Panc1 (cell line): ENCODE data around the gene SPTY2D1. TPM values are rescaled to one million over a fixed set of nuclear protein-coding genes. Genes with fewer than 3 reads are reported as not detected.

Source experiments
- ATAC-seq: fragments of 200-7000 bp; cut with Tn5 transposase; 2 replicates; pipeline ENCODE4 v1.9.1; 2020; ENCODE audit warnings: mild to moderate bottlenecking, moderate library complexity
- BruUV-seq: library from RNA; stranded (reverse); fragments of 400-500 nt; replicated peaks from 2 replicates; lab custom pipeline; 2021; lab: Mats Ljungman, UMichigan
- CTCF ChIA-PET: fragments of 300-600 bp; sonication (Branson Sonifier 250); formaldehyde crosslinking; loops from one replicate; lab custom pipeline; 2022; ENCODE audit warnings: antibody characterized with exemption; lab: Charles Lee
- POLR2A ChIA-PET: fragments of 300-600 bp; sonication (Branson Sonifier 250); formaldehyde crosslinking; loops from one replicate; lab custom pipeline; 2022; ENCODE audit warnings: antibody characterized with exemption; lab: Charles Lee
- DNase-seq: peaks from one replicate; pipeline ENCODE4 v3.0.0-alpha.2; 2010; ENCODE audit warnings: low read depth, low spot score
- H3K27ac ChIP-seq: 2 replicates; pipeline ENCODE4 v1.5.1; 2011; ENCODE audit warnings: mild to moderate bottlenecking, low read length, inconsistent platforms
- H3K27me3 ChIP-seq: fragments of 200-500 bp; sonication (Bioruptor generic); 2 replicates; pipeline ENCODE4 v1.6.0; 2014; ENCODE audit warnings: low read length, inconsistent platforms; ENCODE audit not compliant: control insufficient read depth, insufficient read depth
- H3K36me3 ChIP-seq: fragments of 200-500 bp; sonication (Bioruptor generic); 2 replicates; pipeline ENCODE4 v1.5.1; 2014; ENCODE audit warnings: inconsistent platforms, mild to moderate bottlenecking, low read length, moderate library complexity; ENCODE audit not compliant: control insufficient read depth, insufficient read depth
- H3K4me1 ChIP-seq: 2 replicates; pipeline ENCODE4 v1.5.1; 2011; ENCODE audit warnings: inconsistent platforms, mild to moderate bottlenecking, low read length, moderate library complexity; ENCODE audit not compliant: control insufficient read depth, insufficient read depth
- H3K4me3 ChIP-seq, 2 experiments: 2 replicates each; pipeline ENCODE4 v1.5.1; 2011 to 2012; ENCODE audit warnings: low read depth in 2 of 2, low read length in 2 of 2, mild to moderate bottlenecking in 2 of 2, inconsistent platforms in 1 of 2, moderate library complexity in 1 of 2
- H3K9me3 ChIP-seq: fragments of 200-500 bp; sonication (Bioruptor generic); 2 replicates; pipeline ENCODE4 v1.5.1; 2014; ENCODE audit warnings: low read depth, mild to moderate bottlenecking, inconsistent platforms, low read length, moderate library complexity; ENCODE audit not compliant: control insufficient read depth, insufficient read depth
- CTCF ChIP-seq: fragments of 450-650 bp; IDR thresholded peaks from 2 replicates; pipeline ENCODE4 v1.5.1; 2017; ENCODE audit warnings: mild to moderate bottlenecking
- POLR2AphosphoS5 ChIP-seq: IDR thresholded peaks from 2 replicates; pipeline ENCODE4 v1.6.1; 2012; ENCODE audit warnings: mild to moderate bottlenecking, low read depth, low read length, moderate library complexity
- SIN3A ChIP-seq: IDR thresholded peaks from 2 replicates; pipeline ENCODE4 v1.6.1; 2012; ENCODE audit warnings: low read depth, mild to moderate bottlenecking, low read length, moderate library complexity, borderline replicate concordance; ENCODE audit not compliant: insufficient read depth
- TCF7L2 ChIP-seq: IDR thresholded peaks from 2 replicates; pipeline ENCODE4 v1.6.1; 2011; ENCODE audit warnings: mild to moderate bottlenecking, low read depth, low read length, inconsistent platforms
- in situ Hi-C: cut with HindIII; loops from 2 replicates; pipeline ENCODE4 v1.10.0; 2016; ENCODE audit warnings: low sequenced_read_pairs, low pct_unique_long_range_greater_than_20kb
- intact Hi-C: fragments of 100-400 bp; cut with micrococcal nuclease; formaldehyde crosslinking; loops from one replicate; pipeline ENCODE4 v1.10.0; 2022; ENCODE audit not compliant: unreplicated experiment
- total RNA-seq: library from RNA; stranded (reverse); gene quantifications from one replicate; pipeline ENCODE4 v1.2.1, GENCODE V29; 2021; ENCODE audit not compliant: unreplicated experiment
- TF ChIP-seq, protein P1 (sequence below), 2 experiments: IDR thresholded peaks; 2 replicates each; pipeline ENCODE4 v1.6.1; 2011 to 2012; ENCODE audit warnings: low read depth in 2 of 2, control low read depth in 1 of 2, low read length in 1 of 2, mild to moderate bottlenecking in 1 of 2, moderate library complexity in 1 of 2; ENCODE audit not compliant: insufficient read depth in 1 of 2

SPTY2D1 gene
- total RNA-seq, 1 experiment from 2014 or later = 14.8 TPM

DNA sequence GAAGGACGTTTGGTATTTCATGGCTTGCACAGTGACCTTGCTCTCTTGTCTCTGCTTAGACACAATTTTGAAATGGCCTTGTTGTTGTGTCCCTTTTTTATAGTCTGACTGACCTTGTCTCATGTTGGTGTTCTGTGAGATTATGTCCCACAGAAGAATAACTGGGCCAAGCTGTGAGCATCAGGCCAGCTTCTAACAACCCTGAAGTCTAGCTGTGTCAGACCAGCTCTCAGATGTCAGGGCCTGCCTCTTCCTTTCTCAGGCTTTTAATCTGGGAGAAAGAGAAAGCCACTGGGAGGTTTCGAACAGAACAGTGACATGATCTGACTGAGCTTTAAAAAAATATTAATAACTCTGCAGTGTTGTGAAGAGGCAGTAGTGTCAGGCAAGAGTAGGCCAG, 43.6 kb downstream of the SPTY2D1 start:
- Histone ChIP-seq H3K27ac (peak overlapping the region; percentile 99), H3K4me1 (peaks cover 21% of the 10 kb centered on the region), H3K27me3 (no peaks in the 10 kb centered on the region), H3K4me3 (no peak overlapping the region), H3K9me3 (no peaks in the 10 kb centered on the region), H3K36me3 (peaks cover 4% of the 10 kb centered on the region; the same call in 1 of the 2 replicates)
- DNase-seq (no peak), ATAC-seq (no peak)
- intact Hi-C loops (no loop called here), in situ Hi-C loops (no loop called here)
- ChIA-PET CTCF (no interaction called here), POLR2A (interaction anchor here (0.6 kb wide), 1 partner anchor 41 kb away, joined by 6 read pairs; no protein-coding TSS in a partner anchor)
- no TSS peak for BruUV-seq
- no peak for TF ChIP-seq SIN3A
- TF ChIP-seq TCF7L2 = no peak
- TF ChIP-seq, protein P1, sequence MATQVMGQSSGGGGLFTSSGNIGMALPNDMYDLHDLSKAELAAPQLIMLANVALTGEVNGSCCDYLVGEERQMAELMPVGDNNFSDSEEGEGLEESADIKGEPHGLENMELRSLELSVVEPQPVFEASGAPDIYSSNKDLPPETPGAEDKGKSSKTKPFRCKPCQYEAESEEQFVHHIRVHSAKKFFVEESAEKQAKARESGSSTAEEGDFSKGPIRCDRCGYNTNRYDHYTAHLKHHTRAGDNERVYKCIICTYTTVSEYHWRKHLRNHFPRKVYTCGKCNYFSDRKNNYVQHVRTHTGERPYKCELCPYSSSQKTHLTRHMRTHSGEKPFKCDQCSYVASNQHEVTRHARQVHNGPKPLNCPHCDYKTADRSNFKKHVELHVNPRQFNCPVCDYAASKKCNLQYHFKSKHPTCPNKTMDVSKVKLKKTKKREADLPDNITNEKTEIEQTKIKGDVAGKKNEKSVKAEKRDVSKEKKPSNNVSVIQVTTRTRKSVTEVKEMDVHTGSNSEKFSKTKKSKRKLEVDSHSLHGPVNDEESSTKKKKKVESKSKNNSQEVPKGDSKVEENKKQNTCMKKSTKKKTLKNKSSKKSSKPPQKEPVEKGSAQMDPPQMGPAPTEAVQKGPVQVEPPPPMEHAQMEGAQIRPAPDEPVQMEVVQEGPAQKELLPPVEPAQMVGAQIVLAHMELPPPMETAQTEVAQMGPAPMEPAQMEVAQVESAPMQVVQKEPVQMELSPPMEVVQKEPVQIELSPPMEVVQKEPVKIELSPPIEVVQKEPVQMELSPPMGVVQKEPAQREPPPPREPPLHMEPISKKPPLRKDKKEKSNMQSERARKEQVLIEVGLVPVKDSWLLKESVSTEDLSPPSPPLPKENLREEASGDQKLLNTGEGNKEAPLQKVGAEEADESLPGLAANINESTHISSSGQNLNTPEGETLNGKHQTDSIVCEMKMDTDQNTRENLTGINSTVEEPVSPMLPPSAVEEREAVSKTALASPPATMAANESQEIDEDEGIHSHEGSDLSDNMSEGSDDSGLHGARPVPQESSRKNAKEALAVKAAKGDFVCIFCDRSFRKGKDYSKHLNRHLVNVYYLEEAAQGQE (IDR thresholded peaks at IDR 0.05; ENCODE audit: insufficient read depth in 1 of 2, low read depth in 2 of 2, low read length in 1 of 2) = no peak
- TF ChIP-seq CTCF = no peak
- no peak for TF ChIP-seq POLR2AphosphoS5

- Histone ChIP-seq H3K9me3 (no peaks in the 10 kb centered on the region), H3K36me3 (peaks cover 4% of the 10 kb centered on the region; the same call in 1 of the 2 replicates), H3K4me1 (peaks cover 21% of the 10 kb centered on the region), H3K27me3 (no peaks in the 10 kb centered on the region), H3K4me3 (peak within 1 kb of the TSS; percentile 61 to 91), H3K27ac (peak within 1 kb of the TSS; percentile 99)
- peak; percentile 30 for DNase-seq
- no TSS peak for BruUV-seq
- POLR2A ChIA-PET = interaction anchor here (0.6 kb wide), 1 partner anchor 39 kb away, joined by 3 read pairs; no protein-coding TSS in a partner anchor
- CTCF ChIA-PET = interaction anchor here (0.6 kb wide), 1 partner anchor 52 kb away, joined by 3 read pairs; no protein-coding TSS in a partner anchor
- intact Hi-C loops = no loop called here
- 0 out of 2 replicates have a peak, but pooled peaks have one; percentile 11 for TF ChIP-seq TCF7L2
- TF ChIP-seq, protein P1 (IDR thresholded peaks at IDR 0.05; ENCODE audit: insufficient read depth in 1 of 2, low read depth in 2 of 2, low read length in 1 of 2) = peak in 1 of 2 experiments; percentile 64; a peak in 1 of 4 replicates
- peak; percentile 91 for TF ChIP-seq SIN3A
- TF ChIP-seq CTCF = no peak
- TF ChIP-seq POLR2AphosphoS5 = peak; percentile 91
- ATAC-seq = peak; percentile 97
- in situ Hi-C loops = no loop called here
Observed at GRCh38 chr11:18588297-18589252, 45.6 kb downstream of the SPTY2D1 start, which contains the start of gene UEVLD. Gene UEVLD, minus strand, starts transcription at chr11:18588734. Its CDS starts 80 bp downstream, at chr11:18588654.
